ENCODE data around the gene STAU1.
"Not testable (repeated sequence)": the region's sequence is repeated elsewhere in the genome, so short reads cannot be mapped to it uniquely, and the experiment has no call there.

- not testable (repeated sequence) for TF ChIP-seq L3MBTL2 (conservative IDR thresholded peaks at IDR 0.05); SP1 (IDR thresholded peaks at IDR 0.05); FOXM1 (IDR thresholded peaks at IDR 0.05; ENCODE audit: borderline replicate concordance)
Observed at GRCh38 chr20:49134797-49135196, 53.3 kb downstream of the STAU1 start.

Measured in HEK293T (cell line).